GM18511 (cell line): Measurements from ENCODE around the gene COA3.

Source experiments
- ATAC-seq: cut with Tn5 transposase; IDR thresholded peaks from one replicate; pipeline ENCODE4 v1.9.1; 2021; ENCODE audit warnings: mild to moderate bottlenecking, moderate library complexity; ENCODE audit not compliant: unreplicated experiment

COA3 gene

GRCh38 chr17:42754782-42755181 is 43.7 kb downstream of the COA3 start:
- no peak for ATAC-seq

GRCh38 chr17:42751628-42752027 is 46.9 kb downstream of the COA3 start:
- ATAC-seq: no peak

DNA sequence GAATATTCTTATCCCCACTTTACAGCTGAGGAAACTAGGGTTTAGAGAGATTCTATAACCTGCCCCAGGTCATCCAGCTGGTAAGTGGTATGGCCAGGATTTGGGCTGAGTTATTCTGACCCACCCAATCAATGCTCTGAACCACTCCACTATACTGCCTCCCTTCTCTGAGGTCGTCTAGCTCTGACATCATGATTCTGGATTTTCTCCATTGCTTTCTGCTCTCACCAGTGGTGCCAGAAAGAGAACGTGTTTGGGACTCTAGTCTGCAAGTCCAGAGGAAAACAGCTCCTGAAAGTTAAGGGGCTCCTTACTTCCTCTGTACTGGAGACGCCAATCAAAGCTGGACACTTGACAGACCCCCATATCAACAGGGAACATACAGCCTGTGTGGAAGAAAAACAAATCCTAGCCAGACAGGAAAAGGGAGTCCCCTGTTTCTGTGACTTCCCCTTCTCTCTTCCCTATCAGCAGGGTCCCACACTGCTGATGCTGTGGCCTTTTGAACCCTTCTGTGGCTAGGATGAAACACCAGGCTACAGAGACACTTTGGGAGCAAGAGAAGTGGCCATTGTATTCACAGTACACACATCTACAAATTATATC is 47.7 kb downstream of the COA3 start:
- no peak for ATAC-seq

DNA sequence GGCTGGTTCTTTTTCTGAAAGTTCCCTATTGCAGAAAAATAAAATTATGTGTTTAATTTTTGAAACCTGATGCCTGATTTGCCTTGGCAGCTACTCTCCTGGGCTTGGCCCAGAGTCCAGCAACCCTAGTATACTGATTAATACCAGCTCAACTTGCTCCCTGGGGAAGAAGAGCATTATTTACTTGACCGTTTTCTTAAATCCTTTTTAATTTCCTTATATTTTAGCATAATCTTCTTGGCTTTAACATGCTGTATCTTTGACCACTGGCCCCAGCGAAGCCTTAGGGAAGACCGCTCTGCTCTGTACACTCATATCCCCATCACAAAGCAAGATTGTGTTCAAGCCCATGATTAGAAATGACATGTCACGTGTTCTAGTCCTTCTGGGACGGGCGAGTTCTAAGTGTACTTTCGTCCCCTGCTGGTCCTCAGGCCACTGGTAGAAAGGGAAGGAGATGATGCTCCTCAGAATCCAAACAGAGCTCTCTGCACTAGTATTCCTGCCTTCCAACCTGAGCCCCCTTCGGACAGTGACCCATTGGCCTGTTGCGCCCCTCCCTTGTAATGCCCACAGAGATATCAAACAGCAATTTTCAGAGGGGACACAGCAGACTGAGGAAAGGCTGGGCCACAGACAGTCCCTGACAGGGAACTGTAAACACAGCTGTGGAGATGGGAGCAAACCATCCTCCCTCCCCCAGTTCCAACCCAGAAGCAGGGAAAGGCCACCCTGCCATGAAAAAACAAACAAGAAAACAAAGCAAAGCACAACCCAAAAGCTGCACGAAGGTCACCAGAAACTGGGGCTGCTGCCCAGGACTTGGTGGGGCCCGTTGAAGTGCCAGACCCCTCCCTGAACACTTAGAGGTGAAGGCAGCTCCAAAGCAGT is 49.4 kb downstream of the COA3 start:
- ATAC-seq: no peak

GRCh38 chr17:42748202-42748907 is 50.1 kb downstream of the COA3 start:
- no peak for ATAC-seq
